Activated B cell treated with CpG ODN at 0.5 μM for 24 hours (primary cell): ENCODE measurements around the gene C16orf78. TPM values are rescaled to one million over a fixed set of nuclear protein-coding genes. Genes with fewer than 3 reads are reported as not detected.

Experiments used
- ATAC-seq: fragments of 200-7000 bp; cut with Tn5 transposase; one replicate; pipeline ENCODE4 v1.10.0; 2021; ENCODE audit warnings: low read depth, mild to moderate bottlenecking, moderate library complexity
- CTCF ChIA-PET: fragments of 350-600 bp; sonication (Branson Sonifier 250); formaldehyde crosslinking; loops from one replicate; lab custom pipeline; 2021; ENCODE audit warnings: antibody characterized with exemption; lab: Charles Lee
- POLR2A ChIA-PET: fragments of 350-600 bp; sonication (Branson Sonifier 250); formaldehyde crosslinking; loops from one replicate; lab custom pipeline; 2021; ENCODE audit warnings: antibody characterized with exemption; lab: Charles Lee
- DNase-seq: peaks from one replicate; pipeline ENCODE4 v3.0.0; 2022
- H3K27ac Mint-ChIP-seq: one replicate; pipeline ENCODE4 v1.8.0; 2020; ENCODE audit warnings: mixed read lengths
- H3K27me3 Mint-ChIP-seq: one replicate; pipeline ENCODE4 v1.8.0; 2021; ENCODE audit warnings: mixed read lengths
- H3K36me3 Mint-ChIP-seq: one replicate; pipeline ENCODE4 v1.8.0; 2021; ENCODE audit warnings: low read depth, mixed read lengths
- H3K4me1 Mint-ChIP-seq: one replicate; pipeline ENCODE4 v1.8.0; 2021; ENCODE audit warnings: mixed read lengths
- H3K4me3 Mint-ChIP-seq: one replicate; pipeline ENCODE4 v1.8.0; 2020; ENCODE audit warnings: mild to moderate bottlenecking, mixed read lengths
- H3K9me3 Mint-ChIP-seq: one replicate; pipeline ENCODE4 v1.8.0; 2020; ENCODE audit warnings: mixed read lengths
- intact Hi-C: fragments of 100-400 bp; cut with micrococcal nuclease; formaldehyde crosslinking; loops from one replicate; pipeline ENCODE4 v1.15.1; 2024
- total RNA-seq: library from RNA; stranded (reverse); gene quantifications from 2 replicates; pipeline ENCODE4 v1.2.3, GENCODE V29; 2022
- TF ChIP-seq, protein P1 (sequence below): fragments of 200-600 bp; IDR thresholded peaks from one replicate; pipeline ENCODE4 v1.8.0; 2022; ENCODE audit warnings: antibody characterized with exemption, mild to moderate bottlenecking

C16orf78 gene
- total RNA-seq, 1 donor from 2014 or later = not detected

DNA sequence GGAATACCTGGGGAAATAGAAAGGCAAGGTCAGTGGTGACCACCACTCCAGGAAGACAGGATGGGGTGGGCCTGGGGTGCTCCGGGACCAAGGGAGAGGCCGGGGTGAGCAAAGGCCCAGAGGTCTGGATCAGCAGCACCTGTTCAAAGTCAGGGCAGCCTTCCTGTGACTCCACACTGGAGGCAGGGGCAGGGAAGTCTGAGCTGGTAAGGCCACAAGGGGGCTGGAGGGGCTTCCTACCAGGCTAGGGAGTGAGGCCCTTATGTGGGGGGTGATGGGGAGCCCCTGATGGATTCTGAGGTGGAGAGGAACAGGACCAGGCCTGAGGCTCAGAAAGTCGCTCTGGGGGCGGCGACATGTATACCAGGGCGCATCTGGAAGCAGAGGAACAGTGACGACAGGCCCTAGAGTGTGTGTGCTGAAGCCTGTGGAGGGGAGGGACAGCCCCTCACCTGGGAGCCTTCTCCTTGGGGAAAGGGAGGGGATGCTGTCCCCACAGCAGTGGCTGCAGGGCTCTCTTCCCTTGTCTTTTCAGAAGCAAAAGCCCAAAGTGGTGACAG lies 3.7 kb downstream of the C16orf78 start:
- ChIA-PET CTCF (no interaction called here), POLR2A (no interaction called here)
- no peaks in the 10 kb centered on the region for H3K4me1 Mint-ChIP-seq
- no peaks in the 10 kb centered on the region for H3K9me3 Mint-ChIP-seq
- peaks cover 7% of the 10 kb centered on the region for H3K27me3 Mint-ChIP-seq
- no peaks in the 10 kb centered on the region for H3K36me3 Mint-ChIP-seq
- ATAC-seq (no peak), DNase-seq (no peak)
- H3K4me3 Mint-ChIP-seq = no peak overlapping the region
- intact Hi-C loops = no loop called here
- H3K27ac Mint-ChIP-seq = no peak overlapping the region
- TF ChIP-seq, protein P1, sequence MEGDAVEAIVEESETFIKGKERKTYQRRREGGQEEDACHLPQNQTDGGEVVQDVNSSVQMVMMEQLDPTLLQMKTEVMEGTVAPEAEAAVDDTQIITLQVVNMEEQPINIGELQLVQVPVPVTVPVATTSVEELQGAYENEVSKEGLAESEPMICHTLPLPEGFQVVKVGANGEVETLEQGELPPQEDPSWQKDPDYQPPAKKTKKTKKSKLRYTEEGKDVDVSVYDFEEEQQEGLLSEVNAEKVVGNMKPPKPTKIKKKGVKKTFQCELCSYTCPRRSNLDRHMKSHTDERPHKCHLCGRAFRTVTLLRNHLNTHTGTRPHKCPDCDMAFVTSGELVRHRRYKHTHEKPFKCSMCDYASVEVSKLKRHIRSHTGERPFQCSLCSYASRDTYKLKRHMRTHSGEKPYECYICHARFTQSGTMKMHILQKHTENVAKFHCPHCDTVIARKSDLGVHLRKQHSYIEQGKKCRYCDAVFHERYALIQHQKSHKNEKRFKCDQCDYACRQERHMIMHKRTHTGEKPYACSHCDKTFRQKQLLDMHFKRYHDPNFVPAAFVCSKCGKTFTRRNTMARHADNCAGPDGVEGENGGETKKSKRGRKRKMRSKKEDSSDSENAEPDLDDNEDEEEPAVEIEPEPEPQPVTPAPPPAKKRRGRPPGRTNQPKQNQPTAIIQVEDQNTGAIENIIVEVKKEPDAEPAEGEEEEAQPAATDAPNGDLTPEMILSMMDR = no peak

DNA sequence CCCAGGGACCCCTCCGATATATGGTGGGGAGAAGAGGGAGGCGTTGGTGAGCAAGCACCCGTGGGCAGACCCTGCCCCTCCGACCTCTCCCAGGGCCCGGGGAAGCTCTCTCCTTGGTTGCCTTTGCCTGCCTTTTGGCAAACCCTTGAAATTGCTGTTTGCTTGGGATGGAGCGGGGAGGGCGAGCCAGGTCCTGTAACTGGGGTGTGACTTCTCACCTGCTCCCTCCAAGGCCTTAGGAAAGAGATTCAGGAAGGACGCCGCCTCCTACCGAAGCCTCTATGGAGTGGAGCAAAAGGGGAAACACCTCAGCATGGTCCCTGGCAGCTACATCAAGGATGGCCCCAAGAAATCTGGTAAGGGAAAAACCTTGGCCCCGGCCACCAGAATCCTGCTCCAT lies 4.6 kb downstream of the C16orf78 start:
- H3K4me1 Mint-ChIP-seq = no peaks in the 10 kb centered on the region
- ChIA-PET CTCF (no interaction called here), POLR2A (no interaction called here)
- TF ChIP-seq, protein P1 = no peak
- ATAC-seq (no peak), DNase-seq (no peak)
- no peak overlapping the region for H3K4me3 Mint-ChIP-seq
- no peak overlapping the region for H3K27ac Mint-ChIP-seq
- H3K9me3 Mint-ChIP-seq = peaks cover 2% of the 10 kb centered on the region
- intact Hi-C loops = no loop called here
- H3K27me3 Mint-ChIP-seq = peaks cover 7% of the 10 kb centered on the region
- H3K36me3 Mint-ChIP-seq = no peaks in the 10 kb centered on the region

DNA sequence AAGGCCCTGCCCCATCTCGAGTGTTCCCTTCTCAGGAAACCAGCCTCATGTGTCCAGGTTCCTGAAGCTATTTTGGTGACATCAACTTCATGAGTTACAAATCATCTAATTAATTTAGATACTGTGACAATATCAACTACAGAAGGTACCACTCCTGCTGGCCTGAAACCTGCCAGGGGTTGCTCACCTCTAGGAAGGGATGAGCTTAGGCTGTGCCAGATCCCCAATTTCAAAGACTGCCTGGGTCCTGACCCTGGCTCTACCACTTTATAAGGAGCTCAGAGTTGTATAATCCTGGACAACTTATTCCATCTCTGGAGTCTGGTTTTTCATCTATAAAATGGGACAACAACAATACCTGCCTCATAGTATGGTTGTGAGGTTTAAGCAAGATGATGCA lies 5.2 kb downstream of the C16orf78 start:
- Mint-ChIP-seq H3K9me3 (peaks cover 6% of the 10 kb centered on the region), H3K36me3 (no peaks in the 10 kb centered on the region), H3K4me3 (no peak overlapping the region), H3K27me3 (peaks cover 7% of the 10 kb centered on the region), H3K4me1 (no peaks in the 10 kb centered on the region), H3K27ac (no peak overlapping the region)
- TF ChIP-seq, protein P1 = no peak
- ATAC-seq = no peak
- POLR2A ChIA-PET = no interaction called here
- intact Hi-C loops = no loop called here
- no peak for DNase-seq
- CTCF ChIA-PET = no interaction called here

DNA sequence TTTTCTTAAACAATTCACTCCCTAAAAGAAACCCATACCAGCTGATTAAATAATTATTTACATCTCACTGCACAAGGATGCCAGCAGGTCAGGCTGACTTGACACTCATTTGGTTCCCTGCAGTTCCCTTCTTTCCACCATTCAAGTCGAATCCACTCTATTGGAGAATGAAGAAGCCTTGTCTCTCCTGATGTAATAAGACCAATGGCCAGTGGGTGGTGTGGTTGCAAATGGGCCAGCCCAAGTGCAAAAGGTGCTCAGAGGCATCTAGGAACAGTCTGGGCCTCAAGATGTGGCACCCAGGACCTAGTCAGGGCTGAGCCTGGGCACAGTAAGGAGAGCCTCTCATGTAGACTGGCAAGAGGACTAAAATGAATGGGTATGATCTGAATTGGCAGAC lies 9.3 kb downstream of the C16orf78 start:
- TF ChIP-seq, protein P1 = no peak
- ChIA-PET POLR2A (no interaction called here), CTCF (interaction anchor here (1.0 kb wide), 1 partner anchor 16 kb away, joined by 3 read pairs; no protein-coding TSS in a partner anchor)
- no peak for DNase-seq
- H3K27me3 Mint-ChIP-seq = peaks cover 5% of the 10 kb centered on the region
- H3K4me3 Mint-ChIP-seq = no peak overlapping the region
- H3K4me1 Mint-ChIP-seq = no peaks in the 10 kb centered on the region
- peaks cover 15% of the 10 kb centered on the region for H3K9me3 Mint-ChIP-seq
- no peak overlapping the region for H3K27ac Mint-ChIP-seq
- H3K36me3 Mint-ChIP-seq = no peaks in the 10 kb centered on the region
- no peak for ATAC-seq
- intact Hi-C loops = no loop called here

DNA sequence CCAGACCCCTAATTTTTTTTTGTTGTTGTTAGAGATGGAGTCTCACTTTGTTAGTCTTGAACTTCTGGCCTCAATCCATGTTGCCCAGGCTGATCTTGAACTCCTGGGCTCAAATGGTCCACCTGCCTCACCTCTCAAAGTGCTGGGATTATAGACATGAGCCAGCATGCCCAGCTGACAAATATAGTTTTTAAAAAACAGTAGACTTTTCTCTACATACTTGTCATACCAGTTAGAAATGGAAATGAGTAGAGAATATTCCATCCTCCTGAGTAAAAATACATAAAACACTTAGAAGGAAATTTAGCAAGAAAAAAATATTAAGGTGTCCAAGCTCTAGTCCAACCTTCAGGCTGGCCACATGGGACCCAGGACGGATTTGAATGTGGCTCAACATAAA lies 21.4 kb downstream of the C16orf78 start:
- H3K27ac Mint-ChIP-seq = no peak overlapping the region

More for the DNA sequence above, 21.4 kb downstream of the C16orf78 start:
- H3K9me3 Mint-ChIP-seq = no peaks in the 10 kb centered on the region
- no peak for ATAC-seq
- ChIA-PET POLR2A (no interaction called here), CTCF (no interaction called here)
- H3K27me3 Mint-ChIP-seq = peaks cover 27% of the 10 kb centered on the region
- DNase-seq = no peak
- intact Hi-C loops = no loop called here
- H3K4me3 Mint-ChIP-seq = no peak overlapping the region
- H3K36me3 Mint-ChIP-seq = no peaks in the 10 kb centered on the region
- TF ChIP-seq, protein P1 = no peak
- peaks cover 8% of the 10 kb centered on the region for H3K4me1 Mint-ChIP-seq
